Measurements from ENCODE around the gene LPA.
"Not testable (repeated sequence)": the region's sequence is repeated elsewhere in the genome, so short reads cannot be mapped to it uniquely, and the experiment has no call there.

LPA gene

GRCh38 chr6:160583794-160584193, 80.3 kb downstream of the LPA start:
- intact Hi-C loops (cut with DNase I; ENCODE audit: low total_unique reads), result no loop called here
- Histone ChIP-seq H3K9me3 (no peaks in the 10 kb centered on the region), H3K27me3 (no peaks in the 10 kb centered on the region), H3K36me3 (no peaks in the 10 kb centered on the region), H3K27ac (no peak overlapping the region), H3K4me3 (no peak overlapping the region), H3K4me1 (no peaks in the 10 kb centered on the region)
- TF ChIP-seq, protein P1, sequence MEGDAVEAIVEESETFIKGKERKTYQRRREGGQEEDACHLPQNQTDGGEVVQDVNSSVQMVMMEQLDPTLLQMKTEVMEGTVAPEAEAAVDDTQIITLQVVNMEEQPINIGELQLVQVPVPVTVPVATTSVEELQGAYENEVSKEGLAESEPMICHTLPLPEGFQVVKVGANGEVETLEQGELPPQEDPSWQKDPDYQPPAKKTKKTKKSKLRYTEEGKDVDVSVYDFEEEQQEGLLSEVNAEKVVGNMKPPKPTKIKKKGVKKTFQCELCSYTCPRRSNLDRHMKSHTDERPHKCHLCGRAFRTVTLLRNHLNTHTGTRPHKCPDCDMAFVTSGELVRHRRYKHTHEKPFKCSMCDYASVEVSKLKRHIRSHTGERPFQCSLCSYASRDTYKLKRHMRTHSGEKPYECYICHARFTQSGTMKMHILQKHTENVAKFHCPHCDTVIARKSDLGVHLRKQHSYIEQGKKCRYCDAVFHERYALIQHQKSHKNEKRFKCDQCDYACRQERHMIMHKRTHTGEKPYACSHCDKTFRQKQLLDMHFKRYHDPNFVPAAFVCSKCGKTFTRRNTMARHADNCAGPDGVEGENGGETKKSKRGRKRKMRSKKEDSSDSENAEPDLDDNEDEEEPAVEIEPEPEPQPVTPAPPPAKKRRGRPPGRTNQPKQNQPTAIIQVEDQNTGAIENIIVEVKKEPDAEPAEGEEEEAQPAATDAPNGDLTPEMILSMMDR (IDR thresholded peaks at IDR 0.05), result no peak
- DNase-seq, result no peak

DNA sequence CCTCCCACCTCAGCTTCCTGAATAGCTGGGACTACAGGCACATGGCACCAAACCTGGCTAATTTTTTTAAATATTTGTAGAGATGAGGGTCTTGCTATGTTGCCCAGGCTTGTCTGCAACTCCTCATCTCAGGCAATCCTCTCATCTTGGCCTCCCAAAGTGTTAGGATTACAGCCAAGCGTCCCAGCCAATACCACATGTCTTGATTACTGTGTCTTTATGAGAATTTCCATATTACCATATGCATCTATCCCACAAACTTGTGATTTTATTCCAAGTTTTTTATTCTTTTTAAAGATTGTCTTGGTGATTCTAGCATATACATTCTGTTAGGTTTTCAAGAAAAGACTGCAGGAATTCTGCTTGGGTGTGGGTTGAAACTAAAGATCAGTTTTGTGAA, 82.7 kb downstream of the LPA start:
- Histone ChIP-seq H3K36me3 (no peaks in the 10 kb centered on the region), H3K4me1 (no peaks in the 10 kb centered on the region), H3K9me3 (no peaks in the 10 kb centered on the region)

DNA sequence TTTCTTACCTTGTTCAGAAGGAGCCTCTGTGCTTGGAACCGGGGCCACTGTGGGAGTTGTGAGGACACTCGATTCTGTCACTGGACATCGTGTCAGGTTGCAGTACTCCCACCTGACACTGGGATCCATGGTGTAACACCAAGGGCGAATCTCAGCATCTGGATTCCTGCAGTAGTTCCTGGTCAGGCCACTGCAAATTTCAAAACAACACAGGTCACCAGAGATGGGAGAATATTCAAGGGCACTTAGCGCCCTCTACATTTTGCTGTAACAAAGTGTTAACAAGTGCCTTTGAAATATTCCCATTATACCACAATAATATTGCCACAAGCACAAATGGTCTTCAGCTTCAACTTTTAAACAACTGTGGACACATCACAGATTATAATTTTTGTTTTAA, 85.6 kb downstream of the LPA start:
- DNase-seq; H3K27ac ChIP-seq; H3K4me1 ChIP-seq; H3K27me3 ChIP-seq; H3K36me3 ChIP-seq; H3K9me3 ChIP-seq; H3K4me3 ChIP-seq; intact Hi-C loops (cut with DNase I; ENCODE audit: low total_unique reads): not testable (repeated sequence)

More for the DNA sequence above, 82.7 kb downstream of the LPA start:
- DNase-seq, result no peak
- Histone ChIP-seq H3K27ac (no peak overlapping the region), H3K4me3 (no peak overlapping the region), H3K27me3 (no peaks in the 10 kb centered on the region)
- intact Hi-C loops (cut with DNase I; ENCODE audit: low total_unique reads), result no loop called here
- TF ChIP-seq, protein P1 (IDR thresholded peaks at IDR 0.05), result no peak

GRCh38 chr6:160573943-160574342, 90.1 kb downstream of the LPA start:
- H3K27ac ChIP-seq, result no peak overlapping the region
- H3K27me3 ChIP-seq, result no peaks in the 10 kb centered on the region
- DNase-seq, result no peak
- H3K4me3 ChIP-seq, result no peak overlapping the region
- TF ChIP-seq, protein P1 (IDR thresholded peaks at IDR 0.05), result no peak
- intact Hi-C loops (cut with DNase I; ENCODE audit: low total_unique reads), result no loop called here
- no peaks in the 10 kb centered on the region for H3K4me1 ChIP-seq
- H3K9me3 ChIP-seq, result no peaks in the 10 kb centered on the region
- no peaks in the 10 kb centered on the region for H3K36me3 ChIP-seq

DNA sequence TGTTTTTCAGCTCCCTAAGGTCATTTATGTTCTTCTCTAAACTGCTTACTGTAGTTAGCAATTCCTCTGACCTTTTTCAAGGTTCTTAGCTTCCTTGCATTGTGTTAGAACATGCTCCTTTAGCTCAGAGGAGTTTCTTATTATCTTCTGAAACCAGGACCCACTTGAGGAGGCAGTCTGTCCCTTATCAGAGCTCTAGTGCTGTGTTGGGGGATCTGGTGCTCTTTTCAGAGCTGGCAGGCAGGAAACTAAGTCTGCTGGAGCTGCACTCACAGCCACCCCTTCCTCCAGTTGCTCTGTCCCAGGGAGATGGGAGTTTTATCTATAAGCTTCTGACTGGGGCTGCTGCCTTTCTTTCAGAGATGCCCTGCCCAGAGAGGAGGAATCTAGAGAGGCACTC, 92.9 kb downstream of the LPA start:
- not testable (repeated sequence) for DNase-seq

DNA sequence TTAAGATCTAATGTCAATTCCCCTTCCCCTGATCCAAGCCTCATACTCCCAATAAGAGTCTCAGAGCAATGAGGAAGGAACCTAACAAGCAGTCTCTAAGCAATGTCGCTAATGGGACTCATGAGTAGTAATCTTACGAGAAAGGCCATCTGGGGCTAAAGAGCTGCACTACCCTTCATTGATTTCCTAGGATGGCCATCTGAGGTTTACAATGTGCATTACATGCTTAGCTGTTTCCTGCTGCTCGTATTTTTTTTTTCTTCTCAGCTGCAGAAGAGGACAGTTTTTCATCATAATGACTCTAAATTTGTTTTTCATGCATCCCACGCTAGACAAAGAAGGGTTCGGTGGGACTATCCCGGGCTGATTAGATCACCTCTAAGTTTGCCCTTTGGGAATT, 119.3 kb downstream of the LPA start:
- TF ChIP-seq, protein P1 (IDR thresholded peaks at IDR 0.05), result no peak
- Histone ChIP-seq H3K4me1 (no peaks in the 10 kb centered on the region), H3K27me3 (peaks cover 0 to 15% of the 10 kb centered on the region in 2 donors), H3K9me3 (no peaks in the 10 kb centered on the region), H3K4me3 (no peak overlapping the region), H3K27ac (no peak overlapping the region), H3K36me3 (no peaks in the 10 kb centered on the region)
- intact Hi-C loops (cut with DNase I; ENCODE audit: low total_unique reads), result no loop called here
- no peak for DNase-seq

More for the DNA sequence above, 92.9 kb downstream of the LPA start:
- H3K4me3 ChIP-seq; H3K4me1 ChIP-seq; H3K9me3 ChIP-seq; H3K27me3 ChIP-seq; intact Hi-C loops (cut with DNase I; ENCODE audit: low total_unique reads); H3K27ac ChIP-seq; H3K36me3 ChIP-seq: not testable (repeated sequence)

DNA sequence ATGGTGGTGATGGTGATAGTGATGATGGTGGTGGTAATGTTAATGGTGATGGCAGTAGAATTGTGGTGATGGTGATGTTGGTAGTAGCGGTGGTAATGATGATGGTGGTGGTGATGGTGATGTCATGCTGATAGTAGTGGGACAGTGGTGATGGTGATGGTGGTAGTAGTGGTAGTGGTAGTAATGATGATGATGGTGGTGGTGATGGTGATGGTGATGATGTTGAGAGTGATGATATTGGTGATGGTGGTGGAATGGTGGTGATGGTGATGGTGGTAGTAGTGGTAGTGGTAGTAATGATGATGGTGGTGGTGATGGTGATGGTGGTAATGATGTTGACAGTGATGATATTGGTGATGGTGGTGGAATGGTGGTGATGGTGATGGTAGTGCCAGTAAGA, 128.8 kb downstream of the LPA start:
- peaks cover 0 to 5% (median 2%) of the 10 kb centered on the region in 4 donors for H3K4me1 ChIP-seq
- TF ChIP-seq, protein P1 (IDR thresholded peaks at IDR 0.05), result no peak
- DNase-seq, result no peak
- H3K9me3 ChIP-seq, result no peaks in the 10 kb centered on the region
- H3K27ac ChIP-seq, result no peak overlapping the region
- intact Hi-C loops (cut with DNase I; ENCODE audit: low total_unique reads), result no loop called here
- no peak overlapping the region for H3K4me3 ChIP-seq
- H3K36me3 ChIP-seq, result no peaks in the 10 kb centered on the region
- H3K27me3 ChIP-seq, result no peaks in the 10 kb centered on the region

Data from tibial artery (tissue), 4 donors.